DOHH2 (cell line): Measurements from ENCODE around the gene HK1.

Experiments
- H3F3A ChIP-seq: fragments of 200-600 bp; sonication (generic), shearing (Covaris generic); 2 replicates; pipeline ENCODE4 v1.6.0; 2016; ENCODE audit warnings: antibody characterized with exemption, mild to moderate bottlenecking; ENCODE audit not compliant: control insufficient read depth, insufficient read depth
- H3K27ac ChIP-seq: fragments of 200-600 bp; sonication (generic); 2 replicates; pipeline ENCODE4 v1.5.1; 2014; ENCODE audit warnings: low read depth, mild to moderate bottlenecking, low read length, moderate library complexity
- H3K27me3 ChIP-seq: fragments of 200-600 bp; sonication (generic); 2 replicates; pipeline ENCODE4 v1.6.1; 2014; ENCODE audit warnings: mild to moderate bottlenecking, low read length, mixed read lengths; ENCODE audit not compliant: control insufficient read depth
- H3K36me3 ChIP-seq: fragments of 200-600 bp; sonication (generic); 2 replicates; pipeline ENCODE4 v1.6.1; 2014; ENCODE audit warnings: mild to moderate bottlenecking, low read length, moderate library complexity, mixed read lengths; ENCODE audit not compliant: control insufficient read depth
- H3K4me1 ChIP-seq: fragments of 200-600 bp; sonication (generic); 2 replicates; pipeline ENCODE4 v1.6.1; 2014; ENCODE audit warnings: mild to moderate bottlenecking, low read length, mixed read lengths; ENCODE audit not compliant: control insufficient read depth
- H3K4me2 ChIP-seq: fragments of 200-600 bp; sonication (generic); 2 replicates; pipeline ENCODE4 v1.6.0; 2014; ENCODE audit warnings: mild to moderate bottlenecking, low read length, moderate library complexity
- H3K4me3 ChIP-seq: fragments of 200-600 bp; sonication (generic); 2 replicates; pipeline ENCODE4 v1.5.1; 2014; ENCODE audit warnings: mild to moderate bottlenecking, low read length, mixed read lengths
- H3K79me2 ChIP-seq: fragments of 200-600 bp; sonication (generic); 2 replicates; pipeline ENCODE4 v1.6.1; 2014; ENCODE audit warnings: mild to moderate bottlenecking, low read length, mixed read lengths; ENCODE audit not compliant: control insufficient read depth
- H3K9me2 ChIP-seq: fragments of 200-600 bp; sonication (generic); replicated peaks from 2 replicates; pipeline ENCODE4 v1.6.1; 2014; ENCODE audit warnings: mild to moderate bottlenecking, low read length, mixed read lengths; ENCODE audit not compliant: control insufficient read depth
- H3K9me3 ChIP-seq: fragments of 200-600 bp; sonication (generic); 2 replicates; pipeline ENCODE4 v1.6.1; 2014; ENCODE audit warnings: antibody characterized with exemption, low read length, mixed read lengths; ENCODE audit not compliant: control insufficient read depth, insufficient read depth
- H4K20me1 ChIP-seq: fragments of 200-600 bp; sonication (generic); 2 replicates; pipeline ENCODE4 v1.6.0; 2014; ENCODE audit warnings: low read depth, mild to moderate bottlenecking, antibody characterized with exemption, low read length, moderate library complexity; ENCODE audit not compliant: control insufficient read depth, insufficient read depth
- CTCF ChIP-seq: fragments of 200-600 bp; sonication (generic); IDR thresholded peaks from one replicate; pipeline ENCODE4 v1.5.1; 2014; ENCODE audit warnings: antibody characterized with exemption, mild to moderate bottlenecking, low read depth, low read length; ENCODE audit not compliant: poor library complexity, severe bottlenecking
- EZH2phosphoT487 ChIP-seq: fragments of 200-600 bp; sonication (generic); IDR thresholded peaks from 2 replicates; pipeline ENCODE4 v1.6.1; 2017; ENCODE audit warnings: borderline replicate concordance, mild to moderate bottlenecking, antibody characterized with exemption, low read length, moderate library complexity, mixed read lengths

HK1 gene

GRCh38 chr10:69425511-69426298, 147.4 kb downstream of the HK1 start:
- Histone ChIP-seq H4K20me1 (no peaks in the 10 kb centered on the region), H3F3A (no peaks in the 10 kb centered on the region), H3K9me3 (no peaks in the 10 kb centered on the region), H3K79me2 (no peaks in the 10 kb centered on the region), H3K27me3 (no peaks in the 10 kb centered on the region), H3K4me2 (no peak overlapping the region), H3K4me3 (no peak overlapping the region), H3K27ac (no peak overlapping the region), H3K9me2 (no peaks in the 10 kb centered on the region), H3K36me3 (no peaks in the 10 kb centered on the region), H3K4me1 (peaks cover 15% of the 10 kb centered on the region)
- TF ChIP-seq CTCF = no peak
- no peak for TF ChIP-seq EZH2phosphoT487

GRCh38 chr10:69426376-69426727, 148.1 kb downstream of the HK1 start:
- H3K4me2 ChIP-seq = no peak overlapping the region
- H3F3A ChIP-seq = no peaks in the 10 kb centered on the region
- no peaks in the 10 kb centered on the region for H4K20me1 ChIP-seq
- H3K9me2 ChIP-seq = no peaks in the 10 kb centered on the region
- H3K79me2 ChIP-seq = no peaks in the 10 kb centered on the region
- no peaks in the 10 kb centered on the region for H3K36me3 ChIP-seq
- TF ChIP-seq EZH2phosphoT487 = no peak
- TF ChIP-seq CTCF = no peak
- peaks cover 15% of the 10 kb centered on the region for H3K4me1 ChIP-seq
- H3K27ac ChIP-seq = no peak overlapping the region
- H3K4me3 ChIP-seq = no peak overlapping the region
- no peaks in the 10 kb centered on the region for H3K9me3 ChIP-seq
- H3K27me3 ChIP-seq = no peaks in the 10 kb centered on the region

DNA sequence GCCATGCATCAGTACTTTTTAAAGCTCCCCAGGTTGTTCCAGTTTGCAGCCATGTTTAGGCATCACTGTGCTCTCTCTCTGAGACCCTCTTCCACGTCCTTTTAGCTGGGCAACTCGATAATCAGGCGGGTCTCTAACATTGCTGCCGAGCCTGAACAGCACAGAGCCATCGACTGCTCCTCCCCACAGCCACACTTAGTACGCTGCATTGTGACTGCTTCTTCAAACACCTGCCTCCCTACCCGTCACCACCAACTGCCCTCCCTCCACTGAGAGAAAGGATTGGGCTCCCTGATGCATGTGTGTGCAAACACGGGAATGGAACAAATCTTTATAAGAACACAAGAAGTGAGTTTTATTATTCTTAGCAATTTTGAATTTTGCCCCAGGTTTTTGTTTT, 149.9 kb downstream of the HK1 start:
- no peak overlapping the region for H3K4me2 ChIP-seq
- H3K27me3 ChIP-seq = peaks cover 4% of the 10 kb centered on the region; the same call in 1 of the 2 replicates
- H3K9me2 ChIP-seq = no peaks in the 10 kb centered on the region
- no peaks in the 10 kb centered on the region for H4K20me1 ChIP-seq
- peaks cover 15% of the 10 kb centered on the region for H3K4me1 ChIP-seq
- H3K27ac ChIP-seq = no peak overlapping the region
- no peaks in the 10 kb centered on the region for H3F3A ChIP-seq
- no peak overlapping the region for H3K4me3 ChIP-seq
- H3K36me3 ChIP-seq = no peaks in the 10 kb centered on the region
- no peak for TF ChIP-seq CTCF
- TF ChIP-seq EZH2phosphoT487 = no peak
- no peaks in the 10 kb centered on the region for H3K79me2 ChIP-seq
- H3K9me3 ChIP-seq = no peaks in the 10 kb centered on the region
